Testis (tissue), 3 donors: ENCODE results near the gene MAML3. TPM values are rescaled to one million over a fixed set of nuclear protein-coding genes. Genes with fewer than 3 reads are reported as not detected.

Experiments
- DNase-seq: peaks from one replicate; pipeline ENCODE4 v3.0.0-alpha.2; 2019
- H3K27ac ChIP-seq, 2 donors: fragments of 200-600 bp; sonication (generic); one replicate each; pipeline ENCODE4 v1.5.1; 2019
- H3K27me3 ChIP-seq: fragments of 200-600 bp; sonication (generic); one replicate; pipeline ENCODE4 v1.5.1; 2019
- H3K36me3 ChIP-seq: fragments of 200-600 bp; sonication (generic); one replicate; pipeline ENCODE4 v1.5.1; 2017; ENCODE audit warnings: low read depth; ENCODE audit errors: missing control alignments
- H3K4me1 ChIP-seq: fragments of 200-600 bp; sonication (generic); one replicate; pipeline ENCODE4 v1.5.1; 2019
- H3K4me3 ChIP-seq, 2 donors: fragments of 200-600 bp; sonication (generic); one replicate each; pipeline ENCODE4 v1.5.1; 2017 to 2019
- H3K9me3 ChIP-seq: fragments of 200-600 bp; sonication (generic); one replicate; pipeline ENCODE4 v1.5.1; 2017
- POLR2A ChIP-seq: fragments of 450-650 bp; IDR thresholded peaks from one replicate; pipeline ENCODE4 v1.6.1; 2017; ENCODE audit warnings: antibody characterized with exemption, mild to moderate bottlenecking, moderate library complexity
- WGBS, 2 donors: methylation state at CpG; one replicate each; pipeline ENCODE4 v1.1.5; 2018; 5-methylcytosine and 5-hydroxymethylcytosine counted together
- intact Hi-C: fragments of 100-400 bp; cut with DNase I; formaldehyde crosslinking; loops from one replicate; pipeline ENCODE4 v1.15.1; 2023; ENCODE audit warnings: low total_unique reads
- polyA plus RNA-seq: library from polyadenylated mRNA; stranded (reverse); fragments of 350-450 nt; fragmentation: Illumina TruSeq; extraction: RNeasy Lipid Tissue Mini Kit (QIAGEN cat#74804); gene quantifications from one replicate; pipeline ENCODE4 v1.2.3, GENCODE V29; 2014; ENCODE audit warnings: low read depth, low replicate concordance; ENCODE audit not compliant: insufficient read depth
- total RNA-seq, 2 donors: library from RNA; depleted of rRNA; stranded (reverse); fragments of >200 nt; gene quantifications; one replicate each; pipeline ENCODE4 v1.2.3, GENCODE V29; 2016
- TF ChIP-seq, protein P1 (sequence below), 3 experiments: fragments of 450-650 bp in 2 of 3; fragments of 200-600 bp in 1 of 3; sonication (generic) in 1 of 3; IDR thresholded peaks; one replicate each; pipeline ENCODE4 v1.5.1; 2016 to 2019; ENCODE audit warnings: antibody characterized with exemption in 3 of 3, mild to moderate bottlenecking in 2 of 3, moderate library complexity in 1 of 3

MAML3 gene
- total and polyA plus RNA-seq, 3 donors from 2014 or later = 7.6 to 21.2 (median 18.8) TPM

DNA sequence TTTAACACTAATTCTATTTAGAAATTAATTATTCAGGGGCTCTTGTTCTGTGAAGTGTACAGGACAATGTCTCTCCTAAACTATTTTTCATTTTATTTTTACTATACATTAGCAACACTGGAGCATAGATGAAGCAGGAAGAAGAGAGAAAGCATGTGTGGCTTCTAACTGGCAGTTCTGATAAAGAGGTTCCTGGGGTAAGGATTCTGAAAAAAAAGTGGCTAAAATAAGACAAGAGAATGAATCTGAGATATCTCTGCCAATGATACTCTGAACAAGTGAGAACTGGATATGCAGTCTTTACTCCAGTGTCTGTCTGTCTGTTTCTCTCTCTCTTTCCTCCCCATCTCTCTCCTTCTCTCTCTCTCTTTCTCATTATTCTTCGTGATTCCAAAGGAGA, 125.9 kb downstream of the MAML3 start:
- H3K36me3 ChIP-seq = no peaks in the 10 kb centered on the region
- H3K27ac ChIP-seq = no peak overlapping the region
- H3K9me3 ChIP-seq = no peaks in the 10 kb centered on the region
- no peaks in the 10 kb centered on the region for H3K4me1 ChIP-seq
- no peak overlapping the region for H3K4me3 ChIP-seq
- no peak for TF ChIP-seq POLR2A
- TF ChIP-seq, protein P1, sequence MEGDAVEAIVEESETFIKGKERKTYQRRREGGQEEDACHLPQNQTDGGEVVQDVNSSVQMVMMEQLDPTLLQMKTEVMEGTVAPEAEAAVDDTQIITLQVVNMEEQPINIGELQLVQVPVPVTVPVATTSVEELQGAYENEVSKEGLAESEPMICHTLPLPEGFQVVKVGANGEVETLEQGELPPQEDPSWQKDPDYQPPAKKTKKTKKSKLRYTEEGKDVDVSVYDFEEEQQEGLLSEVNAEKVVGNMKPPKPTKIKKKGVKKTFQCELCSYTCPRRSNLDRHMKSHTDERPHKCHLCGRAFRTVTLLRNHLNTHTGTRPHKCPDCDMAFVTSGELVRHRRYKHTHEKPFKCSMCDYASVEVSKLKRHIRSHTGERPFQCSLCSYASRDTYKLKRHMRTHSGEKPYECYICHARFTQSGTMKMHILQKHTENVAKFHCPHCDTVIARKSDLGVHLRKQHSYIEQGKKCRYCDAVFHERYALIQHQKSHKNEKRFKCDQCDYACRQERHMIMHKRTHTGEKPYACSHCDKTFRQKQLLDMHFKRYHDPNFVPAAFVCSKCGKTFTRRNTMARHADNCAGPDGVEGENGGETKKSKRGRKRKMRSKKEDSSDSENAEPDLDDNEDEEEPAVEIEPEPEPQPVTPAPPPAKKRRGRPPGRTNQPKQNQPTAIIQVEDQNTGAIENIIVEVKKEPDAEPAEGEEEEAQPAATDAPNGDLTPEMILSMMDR (IDR thresholded peaks at IDR 0.05) = no peak
- DNase-seq = no peak
- WGBS, 2 donors = 48 to 86% methylated on average over 1 of the region's 1 CpG
- intact Hi-C loops = no loop called here
- H3K27me3 ChIP-seq = no peaks in the 10 kb centered on the region

DNA sequence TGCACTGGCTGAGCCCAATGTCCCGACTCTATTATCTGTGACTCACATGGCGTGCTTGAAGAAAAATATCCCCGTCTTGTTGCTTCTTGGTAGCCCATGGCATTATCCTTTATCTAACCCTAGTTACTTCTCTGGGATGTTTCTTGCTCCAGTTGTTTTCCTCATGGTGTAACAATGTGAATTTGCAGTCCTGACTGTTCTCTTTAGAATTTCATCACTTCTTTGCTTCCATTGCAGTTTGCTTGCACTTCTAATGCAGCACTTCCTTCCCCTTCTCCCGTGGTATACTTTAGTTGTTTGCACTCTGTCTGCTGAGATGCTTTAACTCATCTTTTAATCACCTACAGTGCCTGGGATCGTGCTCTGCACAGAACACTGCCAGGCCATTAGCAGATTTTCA, 126.9 kb downstream of the MAML3 start:
- no peak for DNase-seq
- intact Hi-C loops = no loop called here

DNA sequence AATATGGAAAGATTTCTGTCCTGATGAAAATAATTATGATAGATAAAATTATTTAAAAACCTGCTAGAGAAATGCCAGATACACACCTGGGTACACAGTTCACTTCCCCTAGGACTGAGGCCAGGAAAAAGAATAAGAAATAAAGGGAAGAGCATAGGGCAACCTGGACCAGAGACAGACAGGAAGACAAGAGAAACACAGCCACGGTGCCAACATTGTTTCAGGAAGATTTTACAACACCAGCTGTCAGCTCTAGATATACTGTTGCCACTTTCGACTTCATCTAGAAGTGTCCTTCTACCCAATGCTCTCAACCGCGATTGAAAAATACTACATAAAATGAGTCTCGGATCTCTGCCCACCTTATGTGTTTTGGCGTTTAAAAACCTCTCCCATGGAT, 128.5 kb downstream of the MAML3 start:
- no peak overlapping the region for H3K27ac ChIP-seq
- WGBS, 2 donors = 64 to 65% methylated on average over 6 of the region's 6 CpGs
- H3K9me3 ChIP-seq = no peaks in the 10 kb centered on the region
- no peaks in the 10 kb centered on the region for H3K4me1 ChIP-seq
- no peak for DNase-seq
- intact Hi-C loops = no loop called here
- no peak for TF ChIP-seq POLR2A
- TF ChIP-seq, protein P1 (IDR thresholded peaks at IDR 0.05) = no peak
- no peaks in the 10 kb centered on the region for H3K27me3 ChIP-seq
- H3K36me3 ChIP-seq = no peaks in the 10 kb centered on the region
- H3K4me3 ChIP-seq = no peak overlapping the region

More for the DNA sequence above, 126.9 kb downstream of the MAML3 start:
- H3K9me3 ChIP-seq = no peaks in the 10 kb centered on the region
- H3K4me3 ChIP-seq = no peak overlapping the region
- H3K36me3 ChIP-seq = no peaks in the 10 kb centered on the region
- no peaks in the 10 kb centered on the region for H3K27me3 ChIP-seq
- TF ChIP-seq, protein P1 (IDR thresholded peaks at IDR 0.05) = no peak
- TF ChIP-seq POLR2A = no peak
- no peak overlapping the region for H3K27ac ChIP-seq
- H3K4me1 ChIP-seq = no peaks in the 10 kb centered on the region
- 83 to 87% methylated on average over 5 of the region's 5 CpGs for WGBS, 2 donors

DNA sequence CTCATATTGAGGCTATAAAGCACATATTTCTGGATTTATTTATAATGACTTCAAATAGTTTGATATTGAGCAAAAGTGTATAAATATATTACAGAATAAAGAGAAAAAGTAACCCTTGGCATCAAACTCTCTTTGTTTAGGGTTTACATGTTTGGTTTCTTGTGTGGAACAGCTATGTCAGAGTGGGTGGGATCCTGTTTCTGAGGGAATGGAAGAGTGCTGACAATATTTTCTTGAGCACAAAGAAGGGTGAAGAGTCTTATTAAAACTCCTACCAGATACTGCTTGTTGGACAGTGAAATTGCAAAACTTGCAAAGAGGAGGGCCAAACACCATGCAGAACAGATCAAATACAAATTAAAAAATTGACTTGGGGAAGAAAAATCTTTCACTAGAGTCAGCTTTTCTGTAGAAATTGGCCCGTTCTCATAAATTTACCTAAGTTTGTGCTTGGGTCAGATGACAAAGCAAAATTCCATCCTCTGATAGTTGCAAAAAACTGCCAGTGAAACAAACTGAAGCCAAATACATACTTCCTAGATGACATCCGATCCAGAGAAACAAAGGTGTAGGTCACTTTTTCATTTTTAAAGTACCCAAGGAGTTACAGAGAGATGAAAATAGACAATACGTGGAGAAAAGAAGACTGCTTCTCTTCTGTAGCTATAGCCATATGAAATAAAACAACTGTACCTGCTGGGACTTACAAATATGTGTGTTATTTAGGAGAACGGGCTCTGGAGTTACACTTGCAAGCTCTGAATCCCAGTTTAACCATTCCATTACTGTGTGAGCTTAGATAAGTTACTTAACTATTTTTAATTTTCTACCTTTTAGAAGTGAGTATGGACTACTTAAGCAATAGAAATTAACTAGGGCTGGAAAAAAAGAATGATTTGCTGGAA, 133.3 kb downstream of the MAML3 start:
- Histone ChIP-seq H3K36me3 (no peaks in the 10 kb centered on the region), H3K27me3 (no peaks in the 10 kb centered on the region), H3K4me3 (no peak overlapping the region), H3K4me1 (peaks cover 5% of the 10 kb centered on the region), H3K9me3 (no peaks in the 10 kb centered on the region), H3K27ac (no peak overlapping the region)
- TF ChIP-seq, protein P1 (IDR thresholded peaks at IDR 0.05) = no peak
- no peak for TF ChIP-seq POLR2A
- no peak for DNase-seq
- intact Hi-C loops = no loop called here
- 39 to 40% methylated on average over 4 of the region's 4 CpGs for WGBS, 2 donors
